Esophagus muscularis mucosa (tissue), 4 donors: Measurements from ENCODE around the gene CFAP92.

Source experiments
- EP300 ChIP-seq: sonication (generic); formaldehyde crosslinking; IDR thresholded peaks from one replicate; pipeline ENCODE4 v1.6.1; 2017; ENCODE audit warnings: antibody characterized with exemption
- POLR2A ChIP-seq: fragments of 450-650 bp; IDR thresholded peaks from one replicate; pipeline ENCODE4 v1.6.1; 2017; ENCODE audit warnings: antibody characterized with exemption, moderate library complexity, mild to moderate bottlenecking, low read depth
- POLR2AphosphoS5 ChIP-seq, 2 donors: sonication (generic); formaldehyde crosslinking; IDR thresholded peaks; one replicate each; pipeline ENCODE4 v1.6.1; 2017; ENCODE audit warnings: antibody characterized with exemption in 2 of 2
- TF ChIP-seq, protein P1 (sequence below), 3 experiments: fragments of 200-600 bp in 2 of 3; fragments of 450-650 bp in 1 of 3; sonication (generic) in 2 of 3; IDR thresholded peaks; one replicate each; pipeline ENCODE4 v1.5.1; 2017 to 2019; ENCODE audit warnings: antibody characterized with exemption in 3 of 3, mild to moderate bottlenecking in 2 of 3, moderate library complexity in 1 of 3

DNA sequence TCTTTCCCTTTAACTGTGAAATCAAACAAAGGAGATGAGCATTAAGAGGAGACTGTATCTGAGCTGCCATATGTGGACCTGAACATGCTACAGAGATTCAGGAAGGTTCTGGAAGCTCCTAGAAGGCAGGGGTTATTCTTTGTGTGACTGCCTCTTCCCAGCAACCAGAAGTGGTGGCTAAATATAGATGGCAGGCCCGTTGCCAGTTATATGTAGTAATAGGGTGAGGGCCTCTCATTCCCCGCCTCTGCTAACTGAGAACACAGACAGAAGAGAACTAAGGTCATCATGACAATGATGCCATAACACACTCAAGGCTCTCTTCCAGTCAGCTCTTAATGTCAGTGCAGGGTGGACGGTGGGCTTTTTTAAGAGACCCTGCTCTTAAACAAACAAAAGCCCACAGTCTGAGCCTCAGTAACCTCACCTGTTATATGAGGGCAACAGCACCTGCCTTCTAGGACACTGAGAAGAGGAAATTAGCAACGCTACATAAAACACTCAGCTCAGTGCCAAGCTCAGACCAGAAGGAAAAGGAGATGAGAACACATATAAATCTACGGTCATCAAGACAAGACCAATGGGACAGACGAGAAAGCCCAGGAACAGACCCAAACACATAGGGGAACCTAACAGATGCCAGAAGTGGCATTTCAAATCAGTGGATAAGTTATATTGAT is 22.3 kb downstream of the CFAP92 start:
- TF ChIP-seq, protein P1, sequence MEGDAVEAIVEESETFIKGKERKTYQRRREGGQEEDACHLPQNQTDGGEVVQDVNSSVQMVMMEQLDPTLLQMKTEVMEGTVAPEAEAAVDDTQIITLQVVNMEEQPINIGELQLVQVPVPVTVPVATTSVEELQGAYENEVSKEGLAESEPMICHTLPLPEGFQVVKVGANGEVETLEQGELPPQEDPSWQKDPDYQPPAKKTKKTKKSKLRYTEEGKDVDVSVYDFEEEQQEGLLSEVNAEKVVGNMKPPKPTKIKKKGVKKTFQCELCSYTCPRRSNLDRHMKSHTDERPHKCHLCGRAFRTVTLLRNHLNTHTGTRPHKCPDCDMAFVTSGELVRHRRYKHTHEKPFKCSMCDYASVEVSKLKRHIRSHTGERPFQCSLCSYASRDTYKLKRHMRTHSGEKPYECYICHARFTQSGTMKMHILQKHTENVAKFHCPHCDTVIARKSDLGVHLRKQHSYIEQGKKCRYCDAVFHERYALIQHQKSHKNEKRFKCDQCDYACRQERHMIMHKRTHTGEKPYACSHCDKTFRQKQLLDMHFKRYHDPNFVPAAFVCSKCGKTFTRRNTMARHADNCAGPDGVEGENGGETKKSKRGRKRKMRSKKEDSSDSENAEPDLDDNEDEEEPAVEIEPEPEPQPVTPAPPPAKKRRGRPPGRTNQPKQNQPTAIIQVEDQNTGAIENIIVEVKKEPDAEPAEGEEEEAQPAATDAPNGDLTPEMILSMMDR (IDR thresholded peaks at IDR 0.05), result no peak
- TF ChIP-seq POLR2AphosphoS5 (IDR thresholded peaks at IDR 0.05) (peak; percentile 27 to 56), POLR2A (no peak), EP300 (no peak)
